GM12878 (cell line): ENCODE data around the gene SMU1. TPM values are rescaled to one million over a fixed set of nuclear protein-coding genes. Genes with fewer than 3 reads are reported as not detected.

Experiments
- ATAC-seq: fragments of 200-7000 bp; cut with Tn5 transposase; 3 replicates; pipeline ENCODE4 v1.9.1; 2020; ENCODE audit warnings: mild to moderate bottlenecking, moderate library complexity
- BruUV-seq: library from RNA; stranded (reverse); fragments of 400-500 nt; replicated peaks from 2 replicates; lab custom pipeline; 2021; lab: Mats Ljungman, UMichigan
- CTCF ChIA-PET: fragments of 300-600 bp; sonication (Branson Sonifier 250); formaldehyde crosslinking; extraction: SDS; loops from one replicate; lab custom pipeline; 2021; ENCODE audit warnings: inconsistent platforms; lab: Yijun Ruan, JAX
- POLR2A ChIA-PET: fragments of 350-600 bp; formaldehyde crosslinking; extraction: SDS; loops from one replicate; lab custom pipeline; 2021; ENCODE audit warnings: inconsistent platforms; lab: Charles Lee
- RAD21 ChIA-PET: fragments of 300-600 bp; sonication (Branson Sonifier 250); formaldehyde crosslinking; loops from one replicate; lab custom pipeline; 2023; ENCODE audit warnings: antibody characterized with exemption; ENCODE audit not compliant: unreplicated experiment; lab: Charles Lee
- SMC1A ChIA-PET: fragments of 300-600 bp; sonication (Branson Sonifier 250); formaldehyde crosslinking; loops from one replicate; lab custom pipeline; 2023; ENCODE audit not compliant: unreplicated experiment, uncharacterized antibody; lab: Charles Lee
- DNase-seq: peaks from one replicate; pipeline ENCODE4 v3.0.0-alpha.2; 2011; ENCODE audit warnings: low read depth, low spot score
- FAIRE-seq: peaks from 3 replicates; lab custom pipeline; 2011; peaks lifted over from hg19 to GRCh38; lab: Jason Lieb, UNC
- H2AFZ ChIP-seq: 2 replicates; pipeline ENCODE4 v1.6.0; 2011; ENCODE audit warnings: low read depth, low read length, control low read depth; ENCODE audit not compliant: control insufficient read depth
- H3K27ac ChIP-seq: 2 replicates; pipeline ENCODE4 v1.5.1; 2011; ENCODE audit warnings: control low read depth; ENCODE audit not compliant: control insufficient read depth, insufficient read depth
- H3K27me3 ChIP-seq, 2 experiments: replicated peaks in 1 of 2; 2 replicates each; pipeline versions ENCODE4 v1.6.0 to v1.6.1; 2011; ENCODE audit warnings: low read length in 1 of 2; ENCODE audit not compliant: control insufficient read depth in 2 of 2, insufficient read depth in 2 of 2
- H3K36me3 ChIP-seq, 2 experiments: 2 replicates each; pipeline ENCODE4 v1.5.1; 2011; ENCODE audit warnings: low read length in 1 of 2; ENCODE audit not compliant: control insufficient read depth in 2 of 2, insufficient read depth in 2 of 2
- H3K4me1 ChIP-seq: 2 replicates; pipeline ENCODE4 v1.6.1; 2011; ENCODE audit warnings: mild to moderate bottlenecking, low read length, moderate library complexity, mixed read lengths; ENCODE audit not compliant: control insufficient read depth, insufficient read depth
- H3K4me2 ChIP-seq: 2 replicates; pipeline ENCODE4 v1.6.0; 2011; ENCODE audit warnings: control low read depth; ENCODE audit not compliant: control insufficient read depth, insufficient read depth
- H3K4me3 ChIP-seq: fragments of 200-600 bp; sonication (generic); 2 replicates; pipeline ENCODE4 v1.5.1; 2016
- H3K79me2 ChIP-seq: 2 replicates; pipeline ENCODE4 v1.6.0; 2011; ENCODE audit warnings: low read length; ENCODE audit not compliant: control insufficient read depth, insufficient read depth
- H3K9ac ChIP-seq: 2 replicates; pipeline ENCODE4 v1.8.0; 2011; ENCODE audit warnings: low read length, control low read depth, mixed read lengths; ENCODE audit not compliant: control insufficient read depth, insufficient read depth
- H3K9me3 ChIP-seq: replicated peaks from 3 replicates; pipeline ENCODE4 v1.5.1; 2011; ENCODE audit warnings: mild to moderate bottlenecking, low read length; ENCODE audit not compliant: control insufficient read depth, insufficient read depth
- H4K20me1 ChIP-seq: 2 replicates; pipeline ENCODE4 v1.6.0; 2011; ENCODE audit not compliant: control insufficient read depth, insufficient read depth
- E2F8 ChIP-seq: fragments of 450-650 bp; IDR thresholded peaks from 2 replicates; pipeline ENCODE4 v1.6.1; 2018; ENCODE audit warnings: mild to moderate bottlenecking, low read depth, moderate library complexity; ENCODE audit not compliant: partially characterized antibody
- FOS ChIP-seq: IDR thresholded peaks from 3 replicates; pipeline ENCODE4 v1.6.1; 2011; ENCODE audit warnings: borderline replicate concordance; ENCODE audit not compliant: insufficient read length; ENCODE audit errors: extremely low read depth
- HCFC1 ChIP-seq: fragments of 150-350 bp; IDR thresholded peaks from 2 replicates; pipeline ENCODE4 v1.6.1; 2014; ENCODE audit warnings: low read length
- IKZF2 ChIP-seq, 2 experiments: fragments of 450-650 bp; IDR thresholded peaks; 2 replicates each; pipeline ENCODE4 v1.6.1; 2017; ENCODE audit warnings: mild to moderate bottlenecking in 2 of 2, moderate library complexity in 2 of 2
- JUNB ChIP-seq: IDR thresholded peaks from 2 replicates; pipeline ENCODE4 v1.6.1; 2016; ENCODE audit warnings: antibody characterized with exemption, mild to moderate bottlenecking
- KDM1A ChIP-seq: fragments of 200-600 bp; sonication (generic); IDR thresholded peaks from 2 replicates; pipeline ENCODE4 v1.6.1; 2016; ENCODE audit warnings: borderline replicate concordance
- NR2F1 ChIP-seq: fragments of 450-650 bp; conservative IDR thresholded peaks from 2 replicates; pipeline ENCODE4 v1.6.1; 2017; ENCODE audit warnings: mild to moderate bottlenecking
- POLR2AphosphoS2 ChIP-seq: IDR thresholded peaks from 2 replicates; pipeline ENCODE4 v1.6.1; 2011; ENCODE audit warnings: low read depth, mild to moderate bottlenecking, low read length, improper control_type of control experiment, moderate library complexity
- SP1 ChIP-seq: IDR thresholded peaks from one replicate; pipeline ENCODE4 v1.6.1; 2011; ENCODE audit warnings: low read depth, low read length
- SUPT20H ChIP-seq: IDR thresholded peaks from 2 replicates; pipeline ENCODE4 v1.6.1; 2011; ENCODE audit warnings: low read depth, mild to moderate bottlenecking, low read length, moderate library complexity, borderline replicate concordance; ENCODE audit not compliant: control insufficient read depth
- ZBTB4 ChIP-seq: fragments of 450-650 bp; formaldehyde crosslinking; IDR thresholded peaks from 2 replicates; pipeline ENCODE4 v1.4.0; 2022; ENCODE audit warnings: mild to moderate bottlenecking, moderate library complexity
- ZNF384 ChIP-seq: IDR thresholded peaks from 2 replicates; pipeline ENCODE4 v1.6.1; 2012; ENCODE audit warnings: low read depth, mild to moderate bottlenecking, low read length, improper control_type of control experiment, borderline replicate concordance
- WGBS: methylation state at CpG from one replicate; pipeline ENCODE4 v1.1.6; 2016; ENCODE audit warnings: low lambda C conversion rate; ENCODE audit not compliant: insufficient replicate concordance, insufficient coverage; ENCODE audit errors: missing lambda C conversion rate; 5-methylcytosine and 5-hydroxymethylcytosine counted together
- in situ Hi-C: fragments of 300-500 bp; cut with MboI; formaldehyde crosslinking; loops from 9 replicates; pipeline ENCODE4 v1.14.3; 2018; ENCODE audit warnings: mixed read lengths
- intact Hi-C: fragments of 100-400 bp; cut with micrococcal nuclease; formaldehyde crosslinking; loops from one replicate; pipeline ENCODE4 v1.14.2; 2022; ENCODE audit not compliant: unreplicated experiment
- polyA plus RNA-seq, 11 experiments: library from polyadenylated mRNA; depleted of rRNA in 4 of 11; unstranded in 6 of 11; stranded (reverse) in 5 of 11; fragments of >200 nt; fragmentation: Nextera tagmentation in 4 of 11; fragmentation: Illumina TruSeq in 1 of 11; extraction: Ambion mirVana in 4 of 11; extraction: Trizol in 1 of 11; gene quantifications; 1 replicate in 1 of 11; 2 replicates in 10 of 11; pipeline versions ENCODE4 v1.2.1 to v1.2.3, GENCODE V29; 2011 to 2016; ENCODE audit warnings: inconsistent platforms in 2 of 11, missing spikeins in 2 of 11, low read depth in 1 of 11
- total RNA-seq, 4 experiments: library from RNA; depleted of rRNA in 3 of 4; stranded (reverse); fragments of >200 nt in 3 of 4; fragmentation: Illumina TruSeq in 1 of 4; extraction: Trizol in 1 of 4; gene quantifications; 2 replicates each; pipeline versions ENCODE4 v1.2.1 to v1.2.3, GENCODE V29; 2013 to 2021
- TF ChIP-seq, protein P1 (sequence below): IDR thresholded peaks from 2 replicates; pipeline ENCODE4 v1.6.1; 2011; ENCODE audit warnings: mild to moderate bottlenecking, low read depth, low read length, moderate library complexity; ENCODE audit not compliant: insufficient replicate concordance
- TF ChIP-seq, protein P2 (sequence below): IDR thresholded peaks from 2 replicates; pipeline ENCODE4 v1.6.1; 2012; ENCODE audit warnings: low read length, inconsistent platforms

Gene SMU1
- total and polyA plus RNA-seq, 10 of the 15 experiments (the other 5 are each of a cell fraction or from before 2014, with no cell fraction given): 18.5 to 34.6 (median 20.9) TPM

DNA sequence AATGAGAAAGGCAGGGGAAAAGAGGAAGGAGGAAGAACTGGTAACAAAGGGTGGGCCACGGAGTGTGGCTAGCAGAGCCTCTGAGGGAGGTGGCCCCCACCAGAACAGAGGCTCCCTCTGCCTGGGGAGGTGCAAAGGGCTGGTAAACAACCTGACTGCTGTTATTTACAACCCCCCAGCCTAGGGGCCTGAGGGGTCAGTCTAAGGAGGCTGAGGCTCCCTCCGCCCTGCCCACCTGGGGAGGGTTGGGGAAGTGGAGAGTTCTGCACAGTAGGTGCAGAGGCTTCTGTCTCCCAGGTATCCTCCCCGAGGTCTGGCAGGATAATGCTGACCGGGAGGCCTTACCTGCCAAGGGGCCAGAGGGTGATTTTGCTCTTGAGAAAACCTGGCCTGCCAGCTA lies 35.6 kb upstream of the SMU1 start:
- no peak overlapping the region for H3K4me3 ChIP-seq
- no peak overlapping the region for H2AFZ ChIP-seq
- H3K79me2 ChIP-seq: no peaks in the 10 kb centered on the region; the same call in 1 of the 2 replicates
- intact Hi-C loops: no loop called here
- 0 out of 2 replicates have a peak, but pooled peaks cover 4% of the 10 kb centered on the region for H4K20me1 ChIP-seq
- H3K27ac ChIP-seq: no peak overlapping the region
- H3K27me3 ChIP-seq: no peaks in the 10 kb centered on the region
- no TSS peak for BruUV-seq
- H3K36me3 ChIP-seq: peaks cover 15 to 32% of the 10 kb centered on the region in 2 experiments
- ChIA-PET RAD21 (no interaction called here), POLR2A (no interaction called here), CTCF (interaction anchor here (1.3 kb wide), 1 partner anchor 24 kb away, joined by 3 read pairs; no protein-coding TSS in a partner anchor), SMC1A (interaction anchor here (0.9 kb wide), 1 partner anchor 28 kb away, joined by 3 read pairs; no protein-coding TSS in a partner anchor)
- 97% methylated on average over 4 of the region's 4 CpGs for WGBS
- H3K9ac ChIP-seq: no peak overlapping the region
- peaks cover 3% of the 10 kb centered on the region; the same call in 1 of the 2 replicates for H3K4me1 ChIP-seq
- no peaks in the 10 kb centered on the region for H3K9me3 ChIP-seq
- ATAC-seq (no peak), DNase-seq (no peak), FAIRE-seq (no peak)
- in situ Hi-C loops: no loop called here
- TF ChIP-seq SUPT20H (no peak), HCFC1 (no peak), ZBTB4 (CRISPR knock-in tag) (no peak), JUNB (no peak), FOS (no peak), E2F8 (no peak), SP1 (no peak), KDM1A (no peak), ZNF384 (no peak), NR2F1 (no peak), IKZF2 (IDR thresholded peaks at IDR 0.05) (no peak), POLR2AphosphoS2 (no peak)
- TF ChIP-seq, protein P1, sequence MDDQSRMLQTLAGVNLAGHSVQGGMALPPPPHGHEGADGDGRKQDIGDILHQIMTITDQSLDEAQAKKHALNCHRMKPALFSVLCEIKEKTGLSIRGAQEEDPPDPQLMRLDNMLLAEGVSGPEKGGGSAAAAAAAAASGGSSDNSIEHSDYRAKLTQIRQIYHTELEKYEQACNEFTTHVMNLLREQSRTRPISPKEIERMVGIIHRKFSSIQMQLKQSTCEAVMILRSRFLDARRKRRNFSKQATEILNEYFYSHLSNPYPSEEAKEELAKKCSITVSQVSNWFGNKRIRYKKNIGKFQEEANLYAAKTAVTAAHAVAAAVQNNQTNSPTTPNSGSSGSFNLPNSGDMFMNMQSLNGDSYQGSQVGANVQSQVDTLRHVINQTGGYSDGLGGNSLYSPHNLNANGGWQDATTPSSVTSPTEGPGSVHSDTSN: no peak
- TF ChIP-seq, protein P2, sequence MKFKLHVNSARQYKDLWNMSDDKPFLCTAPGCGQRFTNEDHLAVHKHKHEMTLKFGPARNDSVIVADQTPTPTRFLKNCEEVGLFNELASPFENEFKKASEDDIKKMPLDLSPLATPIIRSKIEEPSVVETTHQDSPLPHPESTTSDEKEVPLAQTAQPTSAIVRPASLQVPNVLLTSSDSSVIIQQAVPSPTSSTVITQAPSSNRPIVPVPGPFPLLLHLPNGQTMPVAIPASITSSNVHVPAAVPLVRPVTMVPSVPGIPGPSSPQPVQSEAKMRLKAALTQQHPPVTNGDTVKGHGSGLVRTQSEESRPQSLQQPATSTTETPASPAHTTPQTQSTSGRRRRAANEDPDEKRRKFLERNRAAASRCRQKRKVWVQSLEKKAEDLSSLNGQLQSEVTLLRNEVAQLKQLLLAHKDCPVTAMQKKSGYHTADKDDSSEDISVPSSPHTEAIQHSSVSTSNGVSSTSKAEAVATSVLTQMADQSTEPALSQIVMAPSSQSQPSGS: no peak
- H3K4me2 ChIP-seq: no peak overlapping the region
